ENCODE data around the gene ACP7. TPM values are rescaled to one million over a fixed set of nuclear protein-coding genes. Genes with fewer than 3 reads are reported as not detected.

ACP7 gene
- total and polyA plus RNA-seq, 12 donors, result not detected

GRCh38 chr19:39070888-39071287 lies 13.3 kb upstream of the ACP7 start:
- no peak for TF ChIP-seq CTCF (IDR thresholded peaks at IDR 0.05)
- no peak for TF ChIP-seq POLR2A (IDR thresholded peaks at IDR 0.05)
- whole genome bisulfite sequencing, 4 donors, result 82 to 91% (median 87%) methylated on average over 4 to 5 of the region's 5 CpGs
- H3K36me3 ChIP-seq (replicated peaks in 1 of 2), result no peaks in the 10 kb centered on the region
- no peak overlapping the region for H3K27ac ChIP-seq
- no peaks in the 10 kb centered on the region for H3K9me3 ChIP-seq (replicated peaks in 1 of 3)
- H3K4me1 ChIP-seq (replicated peaks in 1 of 2), result no peaks in the 10 kb centered on the region
- no peak for DNase-seq
- intact Hi-C loops (cut with DNase I), result no loop called here
- H3K27me3 ChIP-seq, result no peaks in the 10 kb centered on the region
- H3K4me3 ChIP-seq, result no peak overlapping the region

GRCh38 chr19:39074205-39074692 lies 9.9 kb upstream of the ACP7 start:
- Histone ChIP-seq H3K4me3 (no peak overlapping the region), H3K27me3 (no peaks in the 10 kb centered on the region), H3K4me1 (replicated peaks in 1 of 2) (no peaks in the 10 kb centered on the region), H3K9me3 (replicated peaks in 1 of 3) (no peaks in the 10 kb centered on the region), H3K36me3 (replicated peaks in 1 of 2) (no peaks in the 10 kb centered on the region), H3K27ac (no peak overlapping the region)
- no peak for DNase-seq
- TF ChIP-seq POLR2A (IDR thresholded peaks at IDR 0.05) (no peak), CTCF (IDR thresholded peaks at IDR 0.05) (no peak)
- WGBS, 4 donors, result 55 to 75% (median 63%) methylated on average over 3 of the region's 3 CpGs
- intact Hi-C loops (cut with DNase I), result no loop called here

DNA sequence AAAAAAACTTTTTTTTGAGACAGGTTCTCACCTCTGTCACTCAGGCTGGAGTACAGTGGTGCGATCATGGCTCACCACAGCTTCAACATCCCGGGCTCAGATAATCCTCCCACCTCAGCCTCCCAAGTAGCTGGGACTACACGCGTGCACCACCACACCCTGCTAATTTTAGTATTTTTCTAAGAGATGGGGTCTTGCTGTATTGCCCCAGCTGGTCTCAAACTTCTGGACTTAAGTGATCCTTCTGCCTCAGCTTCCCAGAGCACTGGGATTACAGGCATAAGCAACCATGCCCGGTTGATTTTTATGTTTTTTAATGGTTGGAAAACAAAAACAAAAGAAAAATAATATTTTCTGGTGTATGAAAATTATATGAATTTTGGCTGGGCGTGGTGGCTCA lies 9.2 kb upstream of the ACP7 start:
- DNase-seq, result no peak
- no peaks in the 10 kb centered on the region for H3K4me1 ChIP-seq (replicated peaks in 1 of 2)
- no peaks in the 10 kb centered on the region for H3K27me3 ChIP-seq
- intact Hi-C loops (cut with DNase I), result no loop called here
- TF ChIP-seq CTCF (IDR thresholded peaks at IDR 0.05) (no peak), POLR2A (IDR thresholded peaks at IDR 0.05) (no peak)
- H3K36me3 ChIP-seq (replicated peaks in 1 of 2), result no peaks in the 10 kb centered on the region
- WGBS, 4 donors, result 86 to 93% (median 90%) methylated on average over 6 of the region's 6 CpGs
- H3K27ac ChIP-seq, result no peak overlapping the region
- no peak overlapping the region for H3K4me3 ChIP-seq
- no peaks in the 10 kb centered on the region for H3K9me3 ChIP-seq (replicated peaks in 1 of 3)

DNA sequence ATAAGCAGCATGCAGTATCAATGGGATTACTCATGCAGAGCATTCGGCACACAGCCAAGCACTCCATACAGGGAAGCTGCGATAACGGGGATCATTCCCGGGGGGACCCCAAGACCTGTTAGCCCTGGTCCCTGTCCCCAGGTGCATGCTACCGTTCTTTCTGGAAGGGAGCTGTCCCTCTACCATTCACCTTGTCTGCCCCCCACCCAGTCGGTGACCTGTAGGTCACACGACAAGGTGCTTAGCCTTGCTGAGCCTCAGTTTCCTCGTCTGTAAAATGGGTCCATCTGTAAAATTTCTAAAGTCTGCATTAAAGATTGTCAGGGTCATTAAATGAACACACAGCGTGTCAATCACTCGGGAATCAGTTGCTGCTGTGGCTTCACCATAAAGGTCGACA lies 6.8 kb upstream of the ACP7 start:
- intact Hi-C loops (cut with DNase I), result no loop called here
- DNase-seq, result no peak
- no peak overlapping the region for H3K4me3 ChIP-seq
- H3K27ac ChIP-seq, result no peak overlapping the region
- TF ChIP-seq POLR2A (IDR thresholded peaks at IDR 0.05) (no peak), CTCF (IDR thresholded peaks at IDR 0.05) (no peak)
- no peaks in the 10 kb centered on the region for H3K9me3 ChIP-seq (replicated peaks in 1 of 3)
- H3K27me3 ChIP-seq, result peaks cover 9% of the 10 kb centered on the region
- H3K4me1 ChIP-seq (replicated peaks in 1 of 2), result no peaks in the 10 kb centered on the region
- WGBS, 4 donors, result 74 to 79% (median 76%) methylated on average over 11 of the region's 11 CpGs
- H3K36me3 ChIP-seq (replicated peaks in 1 of 2), result no peaks in the 10 kb centered on the region

Data from adrenal gland (tissue), 12 donors.